ENCODE measurements around the gene TCF7L2. TPM values are rescaled to one million over a fixed set of nuclear protein-coding genes. Genes with fewer than 3 reads are reported as not detected.

The TCF7L2 gene
- polyA plus RNA-seq, 1 experiment = 6.3 TPM

GRCh38 chr10:113144576-113144975 lies 194.5 kb downstream of the TCF7L2 start:
- Histone ChIP-seq H3K9me3 (ENCODE audit: control insufficient read depth, insufficient read depth, low read length) (no peaks in the 10 kb centered on the region), H3K27ac (ENCODE audit: low read depth, low read length) (no peak overlapping the region), H3K27me3 (ENCODE audit: control insufficient read depth, insufficient read depth, low read length) (no peaks in the 10 kb centered on the region), H3K4me3 (ENCODE audit: low read depth, low read length) (no peak overlapping the region)
- ChIA-PET CTCF (interaction anchor here (1.5 kb wide), 1 partner anchor 241 kb away, joined by 10 read pairs; no protein-coding TSS in a partner anchor), POLR2A (no interaction called here)
- DNase-seq (ENCODE audit: low read depth, low spot score) = no peak
- TF ChIP-seq CTCF (IDR thresholded peaks at IDR 0.05; ENCODE audit: low read depth, low read length) = no peak

- CTCF ChIA-PET = interaction anchor here (0.7 to 1.3 kb wide), 3 partner anchors 8 to 415 kb away, joined by 3 read pairs; no protein-coding TSS in a partner anchor
- no peak for DNase-seq (ENCODE audit: low read depth, low spot score)
- Histone ChIP-seq H3K27ac (ENCODE audit: low read depth, low read length) (no peak overlapping the region), H3K4me3 (ENCODE audit: low read depth, low read length) (no peak overlapping the region), H3K27me3 (ENCODE audit: control insufficient read depth, insufficient read depth, low read length) (no peaks in the 10 kb centered on the region), H3K9me3 (ENCODE audit: control insufficient read depth, insufficient read depth, low read length) (no peaks in the 10 kb centered on the region)
- no peak for TF ChIP-seq CTCF (IDR thresholded peaks at IDR 0.05; ENCODE audit: low read depth, low read length)
- POLR2A ChIA-PET = interaction anchor here (0.7 kb wide), 1 partner anchor 199 kb away, joined by 4 read pairs; no protein-coding TSS in a partner anchor
Observed at GRCh38 chr10:113148071-113148825, 198.2 kb downstream of the TCF7L2 start.

GRCh38 chr10:113148901-113149300 lies 198.9 kb downstream of the TCF7L2 start:
- POLR2A ChIA-PET = no interaction called here
- no peak overlapping the region for H3K27ac ChIP-seq (ENCODE audit: low read depth, low read length)
- no peak overlapping the region for H3K4me3 ChIP-seq (ENCODE audit: low read depth, low read length)
- CTCF ChIA-PET = no interaction called here
- no peaks in the 10 kb centered on the region for H3K9me3 ChIP-seq (ENCODE audit: control insufficient read depth, insufficient read depth, low read length)
- H3K27me3 ChIP-seq (ENCODE audit: control insufficient read depth, insufficient read depth, low read length) = no peaks in the 10 kb centered on the region
- no peak for TF ChIP-seq CTCF (IDR thresholded peaks at IDR 0.05; ENCODE audit: low read depth, low read length)
- DNase-seq (ENCODE audit: low read depth, low spot score) = no peak

GRCh38 chr10:113149626-113150025 lies 199.6 kb downstream of the TCF7L2 start:
- no peak for TF ChIP-seq CTCF (IDR thresholded peaks at IDR 0.05; ENCODE audit: low read depth, low read length)
- POLR2A ChIA-PET = no interaction called here

DNA sequence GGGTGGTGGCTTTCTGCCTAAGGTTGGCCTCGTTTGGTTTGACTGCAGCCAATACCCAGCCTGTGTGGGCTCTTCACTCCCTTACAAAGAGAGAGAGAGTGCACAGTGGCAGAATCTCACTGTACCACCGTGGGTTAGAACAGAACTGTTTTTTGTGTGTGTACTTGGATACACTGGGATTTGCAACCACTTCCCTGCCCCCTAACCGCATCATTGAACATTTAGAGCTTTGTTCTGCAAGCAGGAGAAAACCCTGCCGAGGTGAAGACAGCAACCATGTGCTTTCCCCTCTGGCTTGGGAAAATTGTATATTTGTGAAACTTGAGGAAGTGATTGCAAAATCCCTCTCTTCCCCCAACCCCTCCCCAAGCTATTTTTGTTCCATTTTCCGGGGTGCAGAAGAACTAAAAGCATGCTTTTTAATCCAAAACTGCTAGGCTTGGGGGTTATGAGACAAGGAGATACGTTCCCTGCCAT lies 201.2 kb downstream of the TCF7L2 start:
- Histone ChIP-seq H3K4me3 (ENCODE audit: low read depth, low read length) (no peak overlapping the region), H3K9me3 (ENCODE audit: control insufficient read depth, insufficient read depth, low read length) (no peaks in the 10 kb centered on the region), H3K27me3 (ENCODE audit: control insufficient read depth, insufficient read depth, low read length) (no peaks in the 10 kb centered on the region), H3K27ac (ENCODE audit: low read depth, low read length) (no peak overlapping the region)
- ChIA-PET POLR2A (no interaction called here), CTCF (no interaction called here)
- DNase-seq (ENCODE audit: low read depth, low spot score) = no peak
- no peak for TF ChIP-seq CTCF (IDR thresholded peaks at IDR 0.05; ENCODE audit: low read depth, low read length)

More at GRCh38 chr10:113149626-113150025, 199.6 kb downstream of the TCF7L2 start:
- CTCF ChIA-PET = no interaction called here
- no peak for DNase-seq (ENCODE audit: low read depth, low spot score)
- no peaks in the 10 kb centered on the region for H3K27me3 ChIP-seq (ENCODE audit: control insufficient read depth, insufficient read depth, low read length)
- H3K9me3 ChIP-seq (ENCODE audit: control insufficient read depth, insufficient read depth, low read length) = no peaks in the 10 kb centered on the region
- H3K4me3 ChIP-seq (ENCODE audit: low read depth, low read length) = no peak overlapping the region
- H3K27ac ChIP-seq (ENCODE audit: low read depth, low read length) = no peak overlapping the region
